ENCODE measurements around the gene TBC1D25. TPM values are rescaled to one million over a fixed set of nuclear protein-coding genes. Genes with fewer than 3 reads are reported as not detected.

The TBC1D25 gene
- total and polyA plus RNA-seq, 4 donors = 4.6 to 16.7 (median 11.8) TPM

DNA sequence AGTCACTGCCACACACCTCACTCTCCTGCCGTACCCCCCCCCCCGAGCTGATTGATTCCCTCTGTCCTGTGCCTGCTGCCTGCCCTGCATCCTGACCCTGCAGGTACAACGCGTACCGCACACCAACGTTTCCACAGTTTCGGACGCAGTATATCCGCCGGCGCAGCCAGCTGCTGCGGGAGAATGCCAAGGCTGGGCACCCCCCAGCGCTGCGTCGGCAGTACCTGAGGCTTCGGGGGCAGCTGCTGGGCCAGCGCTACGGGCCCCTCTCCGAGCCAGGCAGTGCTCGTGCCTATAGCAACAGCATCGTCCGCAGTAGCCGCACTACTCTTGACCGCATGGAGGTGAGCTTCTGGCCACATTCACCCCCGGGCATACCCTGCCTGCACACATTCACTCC is 59.1 kb downstream of the TBC1D25 start:
- H3K27ac ChIP-seq (ENCODE audit: low read depth in 1 of 2, low read length in 2 of 2) = no peak overlapping the region
- DNase-seq = no peak
- H3K4me1 ChIP-seq (ENCODE audit: control insufficient read depth in 1 of 2, insufficient read depth in 2 of 2, low read length in 2 of 2) = no peaks in the 10 kb centered on the region
- intact Hi-C loops (cut with DNase I) = no loop called here
- WGBS, 2 donors = 86% methylated on average over 25 of the region's 25 CpGs
- peaks cover 0 to 7% of the 10 kb centered on the region in 2 donors for H3K36me3 ChIP-seq (ENCODE audit: control insufficient read depth in 1 of 2, insufficient read depth in 2 of 2, low read length in 1 of 2)
- H3K4me3 ChIP-seq (ENCODE audit: low read length in 2 of 2) = peak overlapping the region in 1 of 2 donors; percentile 6
- H3K27me3 ChIP-seq (ENCODE audit: control insufficient read depth in 1 of 2, insufficient read depth in 2 of 2, low read length in 1 of 2) = no peaks in the 10 kb centered on the region
- H3K9me3 ChIP-seq (ENCODE audit: control insufficient read depth, low read length) = no peaks in the 10 kb centered on the region
- no peak for ATAC-seq (ENCODE audit: low FRiP score)

DNA sequence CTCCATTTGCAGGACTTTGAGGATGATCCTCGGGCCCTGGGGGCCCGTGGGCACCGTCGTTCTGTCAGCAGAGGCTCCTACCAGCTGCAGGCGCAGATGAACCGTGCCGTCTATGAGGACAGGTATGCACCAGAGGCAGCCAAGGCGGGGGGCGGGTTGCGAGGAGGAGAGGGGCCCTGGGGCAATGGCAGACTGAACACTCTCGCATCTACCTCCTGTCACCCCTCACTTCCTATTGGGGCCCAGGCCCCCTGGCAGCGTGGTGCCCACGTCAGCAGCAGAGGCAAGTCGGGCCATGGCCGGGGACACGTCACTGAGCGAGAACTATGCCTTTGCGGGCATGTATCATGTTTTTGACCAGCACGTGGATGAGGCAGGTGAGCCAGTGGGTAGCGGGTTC is 59.8 kb downstream of the TBC1D25 start:
- Histone ChIP-seq H3K4me1 (ENCODE audit: control insufficient read depth in 1 of 2, insufficient read depth in 2 of 2, low read length in 2 of 2) (no peaks in the 10 kb centered on the region), H3K36me3 (ENCODE audit: control insufficient read depth in 1 of 2, insufficient read depth in 2 of 2, low read length in 1 of 2) (peaks cover 0 to 7% of the 10 kb centered on the region in 2 donors)

DNA sequence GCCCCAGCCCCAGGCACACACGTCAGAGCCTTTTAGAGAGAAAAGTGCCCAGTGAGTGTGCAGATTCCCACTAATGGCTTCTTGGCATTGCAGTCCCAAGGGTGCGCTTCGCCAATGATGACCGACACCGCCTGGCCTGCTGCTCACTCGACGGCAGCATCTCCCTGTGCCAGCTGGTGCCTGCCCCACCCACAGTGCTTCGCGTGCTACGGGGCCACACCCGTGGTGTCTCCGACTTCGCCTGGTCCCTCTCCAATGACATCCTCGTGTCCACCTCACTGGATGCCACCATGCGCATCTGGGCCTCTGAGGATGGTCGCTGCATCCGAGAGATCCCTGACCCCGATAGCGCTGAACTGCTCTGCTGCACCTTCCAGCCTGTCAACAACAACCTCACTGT is 60.7 kb downstream of the TBC1D25 start:
- H3K27me3 ChIP-seq (ENCODE audit: control insufficient read depth in 1 of 2, insufficient read depth in 2 of 2, low read length in 1 of 2) = no peaks in the 10 kb centered on the region
- no peak overlapping the region for H3K27ac ChIP-seq (ENCODE audit: low read depth in 1 of 2, low read length in 2 of 2)
- DNase-seq (no peak), ATAC-seq (ENCODE audit: low FRiP score) (no peak)
- H3K36me3 ChIP-seq (ENCODE audit: control insufficient read depth in 1 of 2, insufficient read depth in 2 of 2, low read length in 1 of 2) = peaks cover 0 to 9% of the 10 kb centered on the region in 2 donors
- no peaks in the 10 kb centered on the region for H3K9me3 ChIP-seq (ENCODE audit: control insufficient read depth, low read length)
- WGBS, 2 donors = 90 to 91% methylated on average over 19 of the region's 19 CpGs
- no peaks in the 10 kb centered on the region for H3K4me1 ChIP-seq (ENCODE audit: control insufficient read depth in 1 of 2, insufficient read depth in 2 of 2, low read length in 2 of 2)
- intact Hi-C loops (cut with DNase I) = no loop called here
- H3K4me3 ChIP-seq (ENCODE audit: low read length in 2 of 2) = no peak overlapping the region

More for the DNA sequence above, 59.8 kb downstream of the TBC1D25 start:
- intact Hi-C loops (cut with DNase I) = no loop called here
- 90% methylated on average over 20 of the region's 20 CpGs for WGBS, 2 donors
- Histone ChIP-seq H3K4me3 (ENCODE audit: low read length in 2 of 2) (no peak overlapping the region), H3K9me3 (ENCODE audit: control insufficient read depth, low read length) (no peaks in the 10 kb centered on the region), H3K27ac (ENCODE audit: low read depth in 1 of 2, low read length in 2 of 2) (no peak overlapping the region), H3K27me3 (ENCODE audit: control insufficient read depth in 1 of 2, insufficient read depth in 2 of 2, low read length in 1 of 2) (no peaks in the 10 kb centered on the region)
- DNase-seq (no peak), ATAC-seq (ENCODE audit: low FRiP score) (no peak)

DNA sequence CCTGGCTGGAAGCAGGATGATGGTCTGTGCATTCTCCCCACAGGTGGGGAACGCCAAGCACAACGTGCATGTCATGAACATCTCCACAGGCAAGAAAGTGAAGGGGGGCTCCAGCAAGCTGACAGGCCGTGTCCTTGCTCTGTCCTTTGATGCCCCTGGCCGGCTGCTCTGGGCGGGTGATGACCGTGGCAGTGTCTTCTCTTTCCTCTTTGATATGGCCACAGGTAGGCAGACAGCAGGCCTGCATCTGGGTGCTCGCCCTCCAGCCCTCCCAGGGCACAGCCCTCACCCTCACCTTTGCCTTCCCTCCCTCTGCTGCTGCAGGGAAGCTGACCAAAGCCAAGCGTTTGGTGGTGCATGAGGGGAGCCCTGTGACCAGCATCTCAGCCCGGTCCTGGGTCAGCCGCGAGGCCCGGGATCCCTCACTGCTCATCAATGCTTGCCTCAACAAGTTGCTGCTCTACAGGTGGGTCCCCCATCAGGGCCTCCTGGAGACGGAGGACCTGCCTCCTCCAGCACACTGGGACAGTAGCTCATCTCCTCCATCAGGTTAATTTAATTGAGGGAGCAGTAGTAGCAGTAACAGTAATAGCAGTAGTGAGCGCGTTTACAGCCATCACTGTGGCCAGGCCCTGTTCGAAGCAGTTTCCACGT is 62.4 kb downstream of the TBC1D25 start:
- 70 to 78% methylated on average over 17 of the region's 17 CpGs for WGBS, 2 donors
- H3K36me3 ChIP-seq (ENCODE audit: control insufficient read depth in 1 of 2, insufficient read depth in 2 of 2, low read length in 1 of 2) = peaks cover 0 to 11% of the 10 kb centered on the region in 2 donors

GRCh38 chrX:48604701-48605100 is 65.2 kb downstream of the TBC1D25 start:
- Histone ChIP-seq H3K4me1 (ENCODE audit: control insufficient read depth in 1 of 2, insufficient read depth in 2 of 2, low read length in 2 of 2) (no peaks in the 10 kb centered on the region), H3K27ac (ENCODE audit: low read depth in 1 of 2, low read length in 2 of 2) (no peak overlapping the region), H3K4me3 (ENCODE audit: low read length in 2 of 2) (no peak overlapping the region), H3K27me3 (ENCODE audit: control insufficient read depth in 1 of 2, insufficient read depth in 2 of 2, low read length in 1 of 2) (no peaks in the 10 kb centered on the region), H3K36me3 (ENCODE audit: control insufficient read depth in 1 of 2, insufficient read depth in 2 of 2, low read length in 1 of 2) (peaks cover 0 to 11% of the 10 kb centered on the region in 2 donors), H3K9me3 (ENCODE audit: control insufficient read depth, low read length) (no peaks in the 10 kb centered on the region)
- ATAC-seq (ENCODE audit: low FRiP score) (no peak), DNase-seq (peak in 1 of 2 donors; percentile 42)
- 82 to 95% methylated on average over 16 of the region's 16 CpGs for WGBS, 2 donors
- intact Hi-C loops (cut with DNase I) = no loop called here

More for the DNA sequence above, 62.4 kb downstream of the TBC1D25 start:
- Histone ChIP-seq H3K27ac (ENCODE audit: low read depth in 1 of 2, low read length in 2 of 2) (no peak overlapping the region), H3K27me3 (ENCODE audit: control insufficient read depth in 1 of 2, insufficient read depth in 2 of 2, low read length in 1 of 2) (no peaks in the 10 kb centered on the region), H3K4me3 (ENCODE audit: low read length in 2 of 2) (no peak overlapping the region), H3K4me1 (ENCODE audit: control insufficient read depth in 1 of 2, insufficient read depth in 2 of 2, low read length in 2 of 2) (no peaks in the 10 kb centered on the region), H3K9me3 (ENCODE audit: control insufficient read depth, low read length) (no peaks in the 10 kb centered on the region)
- intact Hi-C loops (cut with DNase I) = no loop called here
- DNase-seq (no peak), ATAC-seq (ENCODE audit: low FRiP score) (no peak)

GRCh38 chrX:48606091-48606490 is 66.6 kb downstream of the TBC1D25 start:
- intact Hi-C loops (cut with DNase I) = no loop called here
- H3K4me3 ChIP-seq (ENCODE audit: low read length in 2 of 2) = no peak overlapping the region
- H3K36me3 ChIP-seq (ENCODE audit: control insufficient read depth in 1 of 2, insufficient read depth in 2 of 2, low read length in 1 of 2) = peaks cover 0 to 8% of the 10 kb centered on the region in 2 donors
- WGBS, 2 donors = 62 to 66% methylated on average over 6 of the region's 6 CpGs
- no peaks in the 10 kb centered on the region for H3K27me3 ChIP-seq (ENCODE audit: control insufficient read depth in 1 of 2, insufficient read depth in 2 of 2, low read length in 1 of 2)
- H3K4me1 ChIP-seq (ENCODE audit: control insufficient read depth in 1 of 2, insufficient read depth in 2 of 2, low read length in 2 of 2) = no peaks in the 10 kb centered on the region
- ATAC-seq (ENCODE audit: low FRiP score) (no peak), DNase-seq (peak in 1 of 2 donors; percentile 12)
- H3K27ac ChIP-seq (ENCODE audit: low read depth in 1 of 2, low read length in 2 of 2) = no peak overlapping the region
- H3K9me3 ChIP-seq (ENCODE audit: control insufficient read depth, low read length) = no peaks in the 10 kb centered on the region

DNA sequence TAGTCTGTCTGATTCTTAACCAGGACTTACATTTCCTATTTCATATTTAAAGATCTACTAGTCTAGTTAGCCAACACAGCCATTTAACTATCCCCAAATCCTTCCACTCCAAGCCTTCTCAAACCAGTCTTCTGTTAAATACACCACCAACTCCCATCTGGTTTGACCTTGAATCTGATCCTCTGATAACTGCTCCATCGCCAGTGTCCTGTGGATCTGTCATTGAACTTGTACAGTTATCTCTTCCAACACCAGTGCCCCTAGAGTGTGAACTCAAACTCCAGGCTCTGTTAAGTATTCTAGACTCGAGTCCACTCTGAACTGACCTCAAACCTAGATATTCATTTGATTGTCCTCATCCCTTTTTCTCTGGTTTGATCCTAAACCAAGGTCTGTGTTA is 72.2 kb downstream of the TBC1D25 start:
- Histone ChIP-seq H3K27ac (ENCODE audit: low read depth in 1 of 2, low read length in 2 of 2) (no peak overlapping the region), H3K27me3 (ENCODE audit: control insufficient read depth in 1 of 2, insufficient read depth in 2 of 2, low read length in 1 of 2) (no peaks in the 10 kb centered on the region), H3K9me3 (ENCODE audit: control insufficient read depth, low read length) (no peaks in the 10 kb centered on the region), H3K4me3 (ENCODE audit: low read length in 2 of 2) (no peak overlapping the region), H3K4me1 (ENCODE audit: control insufficient read depth in 1 of 2, insufficient read depth in 2 of 2, low read length in 2 of 2) (no peaks in the 10 kb centered on the region), H3K36me3 (ENCODE audit: control insufficient read depth in 1 of 2, insufficient read depth in 2 of 2, low read length in 1 of 2) (no peaks in the 10 kb centered on the region)
- WGBS, 2 donors = 57 to 73% methylated on average over 2 of the region's 2 CpGs
- intact Hi-C loops (cut with DNase I) = no loop called here
- DNase-seq = no peak
- no peak for ATAC-seq (ENCODE audit: low FRiP score)

Other genes with a start within 250 kb of the TBC1D25 start
- not detected for gene SSX3, start 183.0 kb upstream of the TBC1D25 start, total RNA-seq
- not detected for gene SSX3, start 183.0 kb upstream of the TBC1D25 start, polyA plus RNA-seq
- not detected for gene SSX4, start 156.2 kb upstream of the TBC1D25 start, total RNA-seq
- not detected for gene SSX4, start 156.2 kb upstream of the TBC1D25 start, polyA plus RNA-seq
- not detected for gene SSX4B, start 127.8 kb upstream of the TBC1D25 start, total RNA-seq
- gene SSX4B, start 127.8 kb upstream of the TBC1D25 start, polyA plus RNA-seq = not detected
- gene SLC38A5, start 69.5 kb upstream of the TBC1D25 start, total RNA-seq = 10 to 100 TPM; 11.8 to 13.2 TPM
- gene SLC38A5, start 69.5 kb upstream of the TBC1D25 start, polyA plus RNA-seq = 1 to 10 TPM; 6.0 to 8.5 TPM
- gene FTSJ1, start 63.5 kb upstream of the TBC1D25 start, total RNA-seq = 10 to 100 TPM; 32.7 to 38.4 TPM
- 10 to 100 TPM; 28.5 to 45.1 TPM for gene FTSJ1, start 63.5 kb upstream of the TBC1D25 start, polyA plus RNA-seq
- gene PORCN, start 30.7 kb upstream of the TBC1D25 start, total RNA-seq = 10 to 100 TPM; 10.3 to 12.0 TPM
- gene PORCN, start 30.7 kb upstream of the TBC1D25 start, polyA plus RNA-seq = 10 to 100 TPM in 1 of 2 donors, 1 to 10 TPM in 1; 4.5 to 18.7 TPM
- gene EBP, start 17.9 kb upstream of the TBC1D25 start, total RNA-seq = 10 to 100 TPM; 12.6 to 15.4 TPM
- 10 to 100 TPM; 21.7 to 32.7 TPM for gene EBP, start 17.9 kb upstream of the TBC1D25 start, polyA plus RNA-seq
- 100 to 1,000 TPM; 194 to 285 TPM for gene RBM3, start 34.8 kb downstream of the TBC1D25 start, total RNA-seq
- gene RBM3, start 34.8 kb downstream of the TBC1D25 start, polyA plus RNA-seq = 100 to 1,000 TPM; 128 to 299 TPM
- gene WDR13, start 57.8 kb downstream of the TBC1D25 start, total RNA-seq = 100 to 1,000 TPM; 110 to 112 TPM
- 100 to 1,000 TPM; 103 to 337 TPM for gene WDR13, start 57.8 kb downstream of the TBC1D25 start, polyA plus RNA-seq
- gene WAS, start 144.1 kb downstream of the TBC1D25 start, total RNA-seq = 10 to 100 TPM; 12.4 to 19.9 TPM
- 1 to 10 TPM in 1 of 2 donors, under 1 TPM in 1; 0.90 to 9.6 TPM for gene WAS, start 144.1 kb downstream of the TBC1D25 start, polyA plus RNA-seq
- gene SUV39H1, start 157.0 kb downstream of the TBC1D25 start, total RNA-seq = 1 to 10 TPM; 2.6 to 3.0 TPM
- 1 to 10 TPM in 1 of 2 donors, under 1 TPM in 1; 0.88 to 3.2 TPM for gene SUV39H1, start 157.0 kb downstream of the TBC1D25 start, polyA plus RNA-seq
- gene GLOD5, start 222.0 kb downstream of the TBC1D25 start, total RNA-seq = not detected
- gene GLOD5, start 222.0 kb downstream of the TBC1D25 start, polyA plus RNA-seq = 1 to 10 TPM in 1 of 2 donors, not detected in 1; 5.3 TPM
- under 1 TPM in 1 of 2 donors, not detected in 1; 0.57 TPM for gene GATA1, start 246.9 kb downstream of the TBC1D25 start, total RNA-seq
- gene GATA1, start 246.9 kb downstream of the TBC1D25 start, polyA plus RNA-seq = not detected